GM12874 (cell line): Measurements from ENCODE around the gene PACS1.

Source experiments
- TF ChIP-seq, protein P1 (sequence below): IDR thresholded peaks from 2 replicates; pipeline ENCODE4 v1.5.1; 2011; ENCODE audit warnings: low read depth, mild to moderate bottlenecking, control low read depth, low read length, moderate library complexity; ENCODE audit not compliant: insufficient read depth

The PACS1 gene

DNA sequence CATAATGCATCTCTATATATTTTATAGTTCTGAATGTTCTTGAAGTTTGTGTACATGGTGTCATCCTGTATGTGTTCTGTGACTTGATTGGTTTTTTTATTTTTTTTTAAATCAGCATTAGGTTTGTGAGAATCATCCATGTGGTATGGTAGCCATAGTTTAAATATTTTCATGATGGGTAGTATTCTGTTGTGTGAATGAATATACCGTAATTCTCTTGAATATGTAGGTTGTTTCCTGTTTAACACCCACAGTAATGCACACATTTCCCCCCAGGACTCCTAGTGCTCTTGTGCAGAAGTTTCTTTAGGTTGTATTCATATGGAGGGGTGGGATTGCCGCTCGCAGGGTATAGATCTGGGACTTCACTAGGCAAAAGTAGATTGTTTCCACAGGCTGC, 2.0 kb downstream of the PACS1 start:
- TF ChIP-seq, protein P1, sequence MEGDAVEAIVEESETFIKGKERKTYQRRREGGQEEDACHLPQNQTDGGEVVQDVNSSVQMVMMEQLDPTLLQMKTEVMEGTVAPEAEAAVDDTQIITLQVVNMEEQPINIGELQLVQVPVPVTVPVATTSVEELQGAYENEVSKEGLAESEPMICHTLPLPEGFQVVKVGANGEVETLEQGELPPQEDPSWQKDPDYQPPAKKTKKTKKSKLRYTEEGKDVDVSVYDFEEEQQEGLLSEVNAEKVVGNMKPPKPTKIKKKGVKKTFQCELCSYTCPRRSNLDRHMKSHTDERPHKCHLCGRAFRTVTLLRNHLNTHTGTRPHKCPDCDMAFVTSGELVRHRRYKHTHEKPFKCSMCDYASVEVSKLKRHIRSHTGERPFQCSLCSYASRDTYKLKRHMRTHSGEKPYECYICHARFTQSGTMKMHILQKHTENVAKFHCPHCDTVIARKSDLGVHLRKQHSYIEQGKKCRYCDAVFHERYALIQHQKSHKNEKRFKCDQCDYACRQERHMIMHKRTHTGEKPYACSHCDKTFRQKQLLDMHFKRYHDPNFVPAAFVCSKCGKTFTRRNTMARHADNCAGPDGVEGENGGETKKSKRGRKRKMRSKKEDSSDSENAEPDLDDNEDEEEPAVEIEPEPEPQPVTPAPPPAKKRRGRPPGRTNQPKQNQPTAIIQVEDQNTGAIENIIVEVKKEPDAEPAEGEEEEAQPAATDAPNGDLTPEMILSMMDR, result no peak

- TF ChIP-seq, protein P1, result no peak
Measured at GRCh38 chr11:66072518-66072917, 2.4 kb downstream of the PACS1 start.

DNA sequence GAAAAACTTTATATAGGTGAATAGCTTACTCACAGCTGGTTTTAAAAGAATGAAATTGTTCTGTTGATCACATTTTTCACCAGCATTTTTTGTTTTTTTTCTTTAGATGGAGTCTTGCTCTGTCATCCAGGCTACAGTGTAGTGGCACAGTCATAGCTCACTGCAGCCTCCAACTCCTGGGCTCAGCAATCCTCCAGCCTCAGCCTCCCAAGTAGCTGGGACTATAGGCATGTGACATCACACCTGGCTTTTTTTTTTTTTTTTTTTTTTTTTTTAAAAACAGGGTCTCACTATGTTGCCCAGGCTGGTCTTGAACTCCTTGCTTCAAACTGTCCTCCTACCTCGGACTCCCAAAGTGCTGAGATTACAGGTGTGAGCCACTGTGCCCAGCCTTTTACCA, 3.6 kb downstream of the PACS1 start:
- TF ChIP-seq, protein P1, result no peak

DNA sequence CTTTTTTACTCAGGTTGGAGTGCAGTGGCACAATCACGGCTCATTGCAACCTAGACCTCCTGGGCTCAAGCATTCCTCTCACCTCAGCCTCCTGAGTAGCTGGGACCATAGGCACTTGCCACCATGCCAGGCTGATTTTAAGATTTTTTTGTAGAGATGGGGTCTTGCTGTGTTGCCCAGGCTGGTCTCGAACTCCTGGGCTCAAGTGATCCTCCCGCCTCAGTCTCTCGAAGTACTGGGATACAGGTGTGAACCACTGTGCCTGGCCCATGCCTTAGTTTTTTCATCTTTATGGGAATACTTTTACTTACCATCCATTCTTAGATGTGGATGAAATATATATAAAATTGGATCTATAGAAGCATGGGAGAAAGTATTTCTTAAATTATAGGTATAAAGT, 5.2 kb downstream of the PACS1 start:
- TF ChIP-seq, protein P1, result no peak

GRCh38 chr11:66076561-66076960, 6.5 kb downstream of the PACS1 start:
- TF ChIP-seq, protein P1, result no peak

- TF ChIP-seq, protein P1, result no peak
Measured at GRCh38 chr11:66077927-66078326, 7.9 kb downstream of the PACS1 start.

DNA sequence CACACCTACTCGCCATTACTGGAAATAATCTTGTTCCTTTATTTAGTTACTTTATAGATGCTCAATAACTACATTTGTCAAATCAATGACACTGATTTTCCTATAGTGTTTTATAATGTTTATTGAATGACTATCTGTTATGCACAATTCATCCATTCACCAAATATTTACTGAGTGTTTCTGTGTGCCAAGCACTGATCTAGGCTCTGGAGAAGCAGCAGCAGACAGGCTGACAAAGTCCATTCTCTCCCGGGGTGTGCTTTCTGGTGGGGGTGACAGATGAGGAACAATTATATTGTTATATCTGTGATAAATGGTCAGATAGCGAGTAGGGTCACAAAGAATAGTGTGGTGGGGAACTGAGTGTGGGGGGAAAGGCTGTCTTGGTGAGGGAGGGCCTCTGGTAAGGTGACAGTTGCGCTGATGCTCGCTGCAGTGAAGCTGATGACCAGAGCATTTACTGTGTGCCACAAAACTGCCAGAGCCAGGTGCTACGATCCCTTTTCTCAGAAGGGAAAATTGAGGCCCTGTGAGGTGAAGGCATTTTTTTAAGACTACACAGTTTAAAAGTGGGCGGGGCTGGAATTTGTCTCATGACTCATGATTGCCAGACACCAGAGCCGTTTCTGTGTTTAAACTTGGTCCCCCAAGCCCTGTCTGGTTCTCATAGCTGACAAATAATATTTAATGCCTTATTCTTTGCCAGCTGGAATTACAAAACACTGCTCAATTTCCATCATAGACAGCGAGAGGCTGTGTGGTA, 10.2 kb downstream of the PACS1 start:
- TF ChIP-seq, protein P1, result no peak

GRCh38 chr11:66081505-66081904, 11.4 kb downstream of the PACS1 start:
- TF ChIP-seq, protein P1, result no peak
